ENCODE data around the gene CSRNP3. TPM values are rescaled to one million over a fixed set of nuclear protein-coding genes. Genes with fewer than 3 reads are reported as not detected.
"Not testable (repeated sequence)": the region's sequence is repeated elsewhere in the genome, so short reads cannot be mapped to it uniquely, and the experiment has no call there.

The CSRNP3 gene
- total RNA-seq, 2 donors from 2014 or later, result not detected

GRCh38 chr2:165637396-165637795, 167.9 kb downstream of the CSRNP3 start:
- Mint-ChIP-seq H3K9me3 (no peaks in the 10 kb centered on the region), H3K4me1 (ENCODE audit: low read depth) (no peaks in the 10 kb centered on the region), H3K27ac (no peak overlapping the region), H3K27me3 (ENCODE audit: low read depth) (no peaks in the 10 kb centered on the region), H3K36me3 (ENCODE audit: insufficient read depth in 2 of 2) (no peaks in the 10 kb centered on the region), H3K4me3 (no peak overlapping the region)
- ATAC-seq (replicated peaks in 1 of 2) (no peak), DNase-seq (no peak)

GRCh38 chr2:165639504-165639903, 170.0 kb downstream of the CSRNP3 start:
- H3K36me3 Mint-ChIP-seq (ENCODE audit: insufficient read depth in 2 of 2), result no peaks in the 10 kb centered on the region
- ATAC-seq (replicated peaks in 1 of 2) (no peak), DNase-seq (no peak)
- H3K27me3 Mint-ChIP-seq (ENCODE audit: low read depth), result no peaks in the 10 kb centered on the region
- no peaks in the 10 kb centered on the region for H3K9me3 Mint-ChIP-seq
- no peak overlapping the region for H3K4me3 Mint-ChIP-seq
- no peaks in the 10 kb centered on the region for H3K4me1 Mint-ChIP-seq (ENCODE audit: low read depth)
- no peak overlapping the region for H3K27ac Mint-ChIP-seq

DNA sequence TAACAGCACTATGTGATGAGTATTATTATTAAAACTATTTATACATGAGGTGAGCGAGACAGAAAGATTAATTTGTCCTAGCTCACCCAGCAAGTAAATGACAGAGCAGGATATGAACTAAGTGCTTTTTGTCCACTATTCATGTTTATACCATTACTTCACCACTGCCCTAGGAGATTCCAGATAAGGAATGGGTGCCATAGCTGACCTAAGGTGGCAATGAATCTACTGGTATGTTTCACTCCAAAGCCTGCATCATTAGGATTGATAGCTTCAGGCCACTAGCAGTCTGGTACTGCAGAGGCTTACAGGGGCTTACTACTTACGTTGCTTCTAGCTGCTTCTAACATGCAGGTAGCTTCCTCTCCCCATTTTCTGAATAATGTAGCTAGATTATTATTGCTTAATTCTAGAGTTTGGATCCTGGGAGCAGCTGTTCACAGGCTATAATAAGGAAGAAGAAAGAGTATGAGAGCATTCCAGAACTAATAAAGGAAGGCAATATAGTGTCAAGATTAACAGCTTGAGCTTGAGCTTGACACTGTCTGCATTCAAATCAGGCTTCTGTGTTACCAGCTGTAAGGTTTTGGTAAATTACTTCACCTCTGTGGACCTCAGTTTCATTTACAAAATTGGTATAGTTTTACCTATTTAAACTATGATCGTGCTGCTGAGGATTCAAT, 170.9 kb downstream of the CSRNP3 start:
- no peak overlapping the region for H3K4me3 Mint-ChIP-seq
- no peak for ATAC-seq (replicated peaks in 1 of 2)

DNA sequence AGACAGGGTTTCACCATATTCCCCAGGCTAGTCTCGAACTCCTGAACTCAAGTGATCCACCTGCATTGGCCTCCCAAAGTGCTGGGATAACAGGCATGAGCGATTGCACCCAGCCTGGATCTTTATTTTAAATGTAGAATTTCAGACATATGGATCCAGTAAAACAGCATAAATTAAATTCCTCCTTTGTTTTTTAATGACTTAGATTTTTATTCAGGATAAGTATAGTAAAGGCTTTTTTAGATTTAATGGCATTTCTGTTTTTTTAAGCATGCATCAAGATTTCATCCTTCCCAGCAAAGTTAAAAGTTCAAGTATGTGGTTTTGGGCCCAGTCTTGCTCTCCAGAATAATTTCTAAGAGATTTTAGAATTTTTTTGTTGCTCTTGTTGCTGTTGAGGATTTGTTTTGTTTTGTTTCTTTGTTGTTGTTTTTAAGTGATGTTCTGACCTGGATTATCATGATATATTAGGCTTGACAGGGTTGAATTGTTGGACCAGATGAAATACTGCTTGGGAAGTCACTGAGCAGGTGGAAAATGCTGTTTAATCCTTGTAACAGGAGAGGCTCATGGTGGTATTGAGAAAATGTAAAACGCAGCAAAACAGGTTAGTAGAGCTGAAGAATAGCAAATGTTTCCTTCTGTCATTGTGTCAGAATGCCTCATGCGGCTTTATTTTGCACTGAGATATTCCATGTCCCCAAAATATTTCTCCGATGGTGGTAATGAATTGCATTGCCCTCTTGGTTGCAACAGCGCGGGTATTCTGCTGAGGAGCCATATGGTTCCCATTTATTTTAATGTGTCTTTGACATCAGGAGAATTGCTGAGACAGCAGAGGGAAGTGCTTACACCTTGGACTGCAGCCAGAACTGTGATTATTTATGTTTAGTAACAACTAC, 176.7 kb downstream of the CSRNP3 start:
- H3K36me3 Mint-ChIP-seq (ENCODE audit: insufficient read depth in 2 of 2), result no peaks in the 10 kb centered on the region
- no peaks in the 10 kb centered on the region for H3K4me1 Mint-ChIP-seq (ENCODE audit: low read depth)
- ATAC-seq (replicated peaks in 1 of 2), result no peak
- H3K9me3 Mint-ChIP-seq, result no peaks in the 10 kb centered on the region
- H3K27me3 Mint-ChIP-seq (ENCODE audit: low read depth), result no peaks in the 10 kb centered on the region
- DNase-seq, result no peak
- no peak overlapping the region for H3K27ac Mint-ChIP-seq
- H3K4me3 Mint-ChIP-seq, result no peak overlapping the region

More for the DNA sequence above, 170.9 kb downstream of the CSRNP3 start:
- H3K27me3 Mint-ChIP-seq (ENCODE audit: low read depth), result no peaks in the 10 kb centered on the region
- H3K27ac Mint-ChIP-seq, result no peak overlapping the region
- H3K9me3 Mint-ChIP-seq, result no peaks in the 10 kb centered on the region
- DNase-seq, result no peak
- no peaks in the 10 kb centered on the region for H3K36me3 Mint-ChIP-seq (ENCODE audit: insufficient read depth in 2 of 2)
- H3K4me1 Mint-ChIP-seq (ENCODE audit: low read depth), result no peaks in the 10 kb centered on the region

DNA sequence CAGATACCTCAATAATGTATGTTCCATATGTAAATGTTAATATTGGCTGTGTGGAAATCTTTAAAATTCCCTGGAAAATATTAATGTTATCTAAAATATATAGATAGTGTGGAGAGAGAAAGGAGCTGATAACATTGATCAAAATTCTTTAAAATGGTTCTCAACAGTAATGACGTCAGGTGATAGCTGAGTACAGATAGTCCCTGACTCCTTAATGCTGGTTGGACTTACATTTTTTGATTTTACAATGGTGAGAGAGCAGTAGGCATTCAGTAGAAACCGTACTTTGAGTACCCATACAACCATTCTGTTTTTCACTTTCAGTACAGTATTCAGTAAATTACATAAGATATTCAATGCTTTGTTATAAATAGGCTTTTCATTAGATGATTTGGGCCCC, 177.9 kb downstream of the CSRNP3 start:
- no peak for DNase-seq
- ATAC-seq (replicated peaks in 1 of 2), result no peak
- H3K36me3 Mint-ChIP-seq (ENCODE audit: insufficient read depth in 2 of 2), result no peaks in the 10 kb centered on the region
- H3K4me1 Mint-ChIP-seq (ENCODE audit: low read depth), result no peaks in the 10 kb centered on the region
- H3K4me3 Mint-ChIP-seq, result no peak overlapping the region
- H3K27me3 Mint-ChIP-seq (ENCODE audit: low read depth), result no peaks in the 10 kb centered on the region
- no peak overlapping the region for H3K27ac Mint-ChIP-seq
- no peaks in the 10 kb centered on the region for H3K9me3 Mint-ChIP-seq

DNA sequence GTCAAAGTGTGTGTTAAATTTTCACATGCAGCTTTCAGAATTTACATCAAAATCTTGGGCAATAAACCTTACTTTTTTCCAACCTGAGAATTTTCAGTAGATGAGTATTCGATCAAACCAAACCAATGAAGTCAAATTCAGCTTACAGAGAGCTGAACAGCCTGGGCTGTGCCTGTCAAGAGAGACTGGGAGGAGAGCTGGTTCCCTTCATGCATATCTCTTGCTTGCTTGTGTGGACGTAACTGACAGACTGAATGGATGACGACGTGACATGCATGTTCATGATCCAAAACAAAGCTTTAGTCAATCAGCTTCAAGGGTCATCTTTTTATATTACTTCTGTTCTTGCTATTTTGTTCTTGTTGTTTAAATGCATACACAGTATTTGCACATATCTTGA, 179.3 kb downstream of the CSRNP3 start:
- Mint-ChIP-seq H3K36me3 (ENCODE audit: insufficient read depth in 2 of 2) (no peaks in the 10 kb centered on the region), H3K27me3 (ENCODE audit: low read depth) (no peaks in the 10 kb centered on the region), H3K4me3 (no peak overlapping the region), H3K4me1 (ENCODE audit: low read depth) (no peaks in the 10 kb centered on the region), H3K27ac (no peak overlapping the region), H3K9me3 (no peaks in the 10 kb centered on the region)
- ATAC-seq (replicated peaks in 1 of 2), result no peak
- DNase-seq, result no peak

GRCh38 chr2:165651233-165651632, 181.7 kb downstream of the CSRNP3 start:
- Mint-ChIP-seq H3K4me3 (no peak overlapping the region), H3K27ac (no peak overlapping the region), H3K36me3 (ENCODE audit: insufficient read depth in 2 of 2) (no peaks in the 10 kb centered on the region), H3K9me3 (no peaks in the 10 kb centered on the region), H3K27me3 (ENCODE audit: low read depth) (no peaks in the 10 kb centered on the region), H3K4me1 (ENCODE audit: low read depth) (no peaks in the 10 kb centered on the region)
- DNase-seq (no peak), ATAC-seq (replicated peaks in 1 of 2) (no peak)

DNA sequence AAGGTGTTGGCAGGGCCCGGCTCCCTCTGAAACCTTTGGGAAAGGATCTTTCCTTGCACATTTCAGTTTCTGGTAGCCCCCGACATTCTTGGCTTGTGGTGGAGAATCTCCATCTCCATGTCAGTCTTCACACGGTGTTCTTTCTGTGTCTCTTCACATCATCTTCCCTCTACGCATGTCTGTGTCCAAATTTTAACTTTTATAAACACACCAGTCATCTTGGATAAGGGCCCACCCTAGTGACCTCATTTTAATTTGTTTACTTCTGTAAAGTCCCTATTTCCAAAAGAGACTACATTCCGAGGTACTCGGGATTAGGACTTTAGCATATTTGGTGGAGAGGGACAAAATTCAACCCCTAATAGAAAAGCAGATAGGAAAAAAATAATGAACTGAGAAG, 186.2 kb downstream of the CSRNP3 start:
- Mint-ChIP-seq H3K27me3 (ENCODE audit: low read depth) (no peaks in the 10 kb centered on the region), H3K36me3 (ENCODE audit: insufficient read depth in 2 of 2) (no peaks in the 10 kb centered on the region)
- ATAC-seq (replicated peaks in 1 of 2), result no peak

GRCh38 chr2:165660361-165660760, 190.9 kb downstream of the CSRNP3 start:
- H3K36me3 Mint-ChIP-seq (ENCODE audit: insufficient read depth in 2 of 2), result no peaks in the 10 kb centered on the region
- no peak for ATAC-seq (replicated peaks in 1 of 2)
- no peaks in the 10 kb centered on the region for H3K27me3 Mint-ChIP-seq (ENCODE audit: low read depth)
- no peak overlapping the region for H3K27ac Mint-ChIP-seq
- peaks cover under 1 to 1% of the 10 kb centered on the region in 2 donors for H3K9me3 Mint-ChIP-seq
- DNase-seq, result no peak
- H3K4me3 Mint-ChIP-seq, result no peak overlapping the region
- H3K4me1 Mint-ChIP-seq (ENCODE audit: low read depth), result no peaks in the 10 kb centered on the region

More for the DNA sequence above, 186.2 kb downstream of the CSRNP3 start:
- Mint-ChIP-seq H3K27ac (no peak overlapping the region), H3K4me1 (ENCODE audit: low read depth) (no peaks in the 10 kb centered on the region), H3K9me3 (peaks cover 0 to 1% of the 10 kb centered on the region in 2 donors), H3K4me3 (no peak overlapping the region)
- DNase-seq, result no peak

DNA sequence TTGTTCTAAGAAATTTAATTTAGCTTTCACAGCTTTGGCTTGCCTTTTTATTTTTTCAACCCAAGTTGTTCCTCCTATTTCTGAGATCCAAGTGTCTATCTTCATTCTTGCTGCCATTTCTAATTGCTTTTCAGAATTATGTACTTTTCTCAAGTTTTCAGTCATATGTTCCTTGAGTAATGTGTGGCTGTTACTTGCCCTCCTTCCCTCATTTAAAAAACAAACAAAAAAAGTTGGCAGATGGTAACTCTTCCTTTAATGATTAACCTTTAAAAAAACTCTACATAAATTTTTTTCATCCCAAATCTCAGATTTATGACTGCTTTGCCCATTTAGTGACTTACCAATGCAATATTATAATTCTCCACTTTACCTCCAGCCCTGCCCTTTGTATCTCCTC, 193.2 kb downstream of the CSRNP3 start:
- ATAC-seq (replicated peaks in 1 of 2) (no peak), DNase-seq (no peak)
- Mint-ChIP-seq H3K4me1 (ENCODE audit: low read depth) (no peaks in the 10 kb centered on the region), H3K27ac (no peak overlapping the region), H3K27me3 (ENCODE audit: low read depth) (no peaks in the 10 kb centered on the region), H3K4me3 (no peak overlapping the region), H3K9me3 (peaks cover 10 to 18% of the 10 kb centered on the region in 2 donors), H3K36me3 (ENCODE audit: insufficient read depth in 2 of 2) (peaks cover 0 to 4% of the 10 kb centered on the region in 2 donors)

DNA sequence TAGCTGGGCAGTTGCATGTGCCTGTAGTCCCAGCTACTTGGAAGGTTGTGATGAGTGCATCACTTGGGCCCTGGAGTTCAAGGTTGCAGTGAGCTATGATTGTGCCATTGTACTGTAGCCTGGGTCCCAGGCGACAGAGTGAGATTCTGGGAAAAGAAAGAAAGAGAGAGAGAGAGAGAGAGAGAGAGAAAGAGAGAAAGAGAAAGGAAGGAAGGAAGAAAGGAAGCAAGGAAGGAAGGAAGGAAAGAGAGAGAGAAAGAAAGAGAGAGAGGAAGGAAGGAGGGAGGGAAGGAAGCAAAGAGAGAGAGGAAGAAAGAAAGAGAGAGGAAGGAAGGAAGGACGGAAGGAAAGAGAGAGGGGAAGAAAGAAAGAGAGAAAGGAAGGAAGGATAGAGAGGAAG, 196.1 kb downstream of the CSRNP3 start:
- H3K9me3 Mint-ChIP-seq, result peaks cover 12 to 18% of the 10 kb centered on the region in 2 donors
- H3K4me3 Mint-ChIP-seq, result no peak overlapping the region
- no peak for DNase-seq
- H3K36me3 Mint-ChIP-seq (ENCODE audit: insufficient read depth in 2 of 2), result peaks cover 0 to 4% of the 10 kb centered on the region in 2 donors
- H3K27ac Mint-ChIP-seq, result no peak overlapping the region
- no peaks in the 10 kb centered on the region for H3K4me1 Mint-ChIP-seq (ENCODE audit: low read depth)
- H3K27me3 Mint-ChIP-seq (ENCODE audit: low read depth), result peaks cover 5% of the 10 kb centered on the region
- ATAC-seq (replicated peaks in 1 of 2), result no peak

GRCh38 chr2:165666073-165666472, 196.6 kb downstream of the CSRNP3 start:
- peaks cover 12 to 18% of the 10 kb centered on the region in 2 donors for H3K9me3 Mint-ChIP-seq
- DNase-seq; H3K36me3 Mint-ChIP-seq (ENCODE audit: insufficient read depth in 2 of 2); H3K4me1 Mint-ChIP-seq (ENCODE audit: low read depth); H3K4me3 Mint-ChIP-seq; H3K27ac Mint-ChIP-seq; H3K27me3 Mint-ChIP-seq (ENCODE audit: low read depth); ATAC-seq (replicated peaks in 1 of 2): not testable (repeated sequence)

GRCh38 chr2:165666605-165667004, 197.1 kb downstream of the CSRNP3 start:
- Mint-ChIP-seq H3K27me3 (ENCODE audit: low read depth) (peaks cover 5% of the 10 kb centered on the region), H3K4me1 (ENCODE audit: low read depth) (no peaks in the 10 kb centered on the region), H3K36me3 (ENCODE audit: insufficient read depth in 2 of 2) (peaks cover 0 to 4% of the 10 kb centered on the region in 2 donors), H3K4me3 (no peak overlapping the region), H3K27ac (no peak overlapping the region), H3K9me3 (peaks cover 12 to 19% of the 10 kb centered on the region in 2 donors)
- DNase-seq (no peak), ATAC-seq (replicated peaks in 1 of 2) (no peak)
